Upper lobe of left lung (tissue), 6 donors: ENCODE results near the gene GALNT6. TPM values are rescaled to one million over a fixed set of nuclear protein-coding genes. Genes with fewer than 3 reads are reported as not detected.

Source experiments
- ATAC-seq, 2 donors: fragments of 200-7000 bp; cut with Tn5 transposase; one replicate each; pipeline ENCODE4 v1.9.1; 2022; ENCODE audit warnings: mild to moderate bottlenecking in 2 of 2, moderate library complexity in 2 of 2; ENCODE audit not compliant: low FRiP score in 2 of 2
- DNase-seq, 2 donors: peaks; one replicate each; pipeline ENCODE4 v3.0.0-alpha.2; 2019 to 2020
- H3K27ac ChIP-seq, 4 donors: fragments of 200-600 bp; sonication (generic); one replicate each; pipeline ENCODE4 v1.5.1; 2016 to 2019
- H3K27me3 ChIP-seq, 4 donors: fragments of 200-600 bp; sonication (generic); one replicate each; pipeline ENCODE4 v1.5.1; 2017 to 2019
- H3K36me3 ChIP-seq, 4 donors: fragments of 200-600 bp; sonication (generic); one replicate each; pipeline ENCODE4 v1.5.1; 2016 to 2019
- H3K4me1 ChIP-seq, 4 donors: fragments of 200-600 bp; sonication (generic); one replicate each; pipeline ENCODE4 v1.5.1; 2018 to 2019
- H3K4me3 ChIP-seq, 4 donors: fragments of 200-600 bp; sonication (generic); one replicate each; pipeline ENCODE4 v1.5.1; 2017 to 2019; ENCODE audit warnings: mild to moderate bottlenecking in 2 of 4, moderate library complexity in 1 of 4
- H3K9me3 ChIP-seq, 4 donors: fragments of 200-600 bp; sonication (generic); one replicate each; pipeline ENCODE4 v1.5.1; 2018 to 2019
- EP300 ChIP-seq, 4 donors: sonication (generic); formaldehyde crosslinking; IDR thresholded peaks; one replicate each; pipeline ENCODE4 v1.5.1; 2017; ENCODE audit warnings: antibody characterized with exemption in 4 of 4, control low read depth in 2 of 4
- POLR2A ChIP-seq, 4 donors: fragments of 450-650 bp; IDR thresholded peaks; one replicate each; pipeline ENCODE4 v1.5.1; 2016 to 2017; ENCODE audit warnings: antibody characterized with exemption in 4 of 4, mild to moderate bottlenecking in 2 of 4
- POLR2AphosphoS5 ChIP-seq, 2 donors: sonication (generic); formaldehyde crosslinking; IDR thresholded peaks; one replicate each; pipeline ENCODE4 v1.5.1; 2017; ENCODE audit warnings: antibody characterized with exemption in 2 of 2
- WGBS, 2 donors: methylation state at CpG; one replicate each; pipeline ENCODE4 v1.1.5; 2017 to 2018; 5-methylcytosine and 5-hydroxymethylcytosine counted together
- total RNA-seq, 6 donors: library from RNA; depleted of rRNA in 4 of 6; stranded (reverse); fragments of >200 nt in 4 of 6; gene quantifications; one replicate each; pipeline versions ENCODE4 v1.1.0 to v1.2.1, GENCODE V29; 2016 to 2021
- TF ChIP-seq, protein P1 (sequence below), 6 experiments: fragments of 450-650 bp in 4 of 6; fragments of 200-600 bp in 2 of 6; sonication (generic) in 2 of 6; IDR thresholded peaks; one replicate each; pipeline ENCODE4 v1.5.1; 2016 to 2019; ENCODE audit warnings: antibody characterized with exemption in 6 of 6
- donor health status: DM: no; HTN: no; CAD: no; lungs with moderate emphysema.
- donor health status: DM: no; HTN: yes; CAD: no; lungs with severe emphysema.

Gene GALNT6
- total RNA-seq, 6 donors from 2014 or later = 8.3 to 56.6 (median 21.3) TPM

GRCh38 chr12:51307655-51308593 is 83.3 kb downstream of the GALNT6 start:
- Histone ChIP-seq H3K9me3 (no peaks in the 10 kb centered on the region), H3K27me3 (no peaks in the 10 kb centered on the region), H3K36me3 (no peaks in the 10 kb centered on the region), H3K27ac (peak overlapping the region in 2 of 4 donors; percentile 18 to 26), H3K4me3 (no peak overlapping the region), H3K4me1 (peaks cover 0 to 13% (median 1%) of the 10 kb centered on the region in 4 donors)
- TF ChIP-seq, protein P1, sequence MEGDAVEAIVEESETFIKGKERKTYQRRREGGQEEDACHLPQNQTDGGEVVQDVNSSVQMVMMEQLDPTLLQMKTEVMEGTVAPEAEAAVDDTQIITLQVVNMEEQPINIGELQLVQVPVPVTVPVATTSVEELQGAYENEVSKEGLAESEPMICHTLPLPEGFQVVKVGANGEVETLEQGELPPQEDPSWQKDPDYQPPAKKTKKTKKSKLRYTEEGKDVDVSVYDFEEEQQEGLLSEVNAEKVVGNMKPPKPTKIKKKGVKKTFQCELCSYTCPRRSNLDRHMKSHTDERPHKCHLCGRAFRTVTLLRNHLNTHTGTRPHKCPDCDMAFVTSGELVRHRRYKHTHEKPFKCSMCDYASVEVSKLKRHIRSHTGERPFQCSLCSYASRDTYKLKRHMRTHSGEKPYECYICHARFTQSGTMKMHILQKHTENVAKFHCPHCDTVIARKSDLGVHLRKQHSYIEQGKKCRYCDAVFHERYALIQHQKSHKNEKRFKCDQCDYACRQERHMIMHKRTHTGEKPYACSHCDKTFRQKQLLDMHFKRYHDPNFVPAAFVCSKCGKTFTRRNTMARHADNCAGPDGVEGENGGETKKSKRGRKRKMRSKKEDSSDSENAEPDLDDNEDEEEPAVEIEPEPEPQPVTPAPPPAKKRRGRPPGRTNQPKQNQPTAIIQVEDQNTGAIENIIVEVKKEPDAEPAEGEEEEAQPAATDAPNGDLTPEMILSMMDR (IDR thresholded peaks at IDR 0.05) = no peak
- no peak for TF ChIP-seq POLR2A (IDR thresholded peaks at IDR 0.05)
- TF ChIP-seq EP300 (IDR thresholded peaks at IDR 0.05) = no peak
- no peak for TF ChIP-seq POLR2AphosphoS5 (IDR thresholded peaks at IDR 0.05)
- ATAC-seq (peak; percentile 83 to 86), DNase-seq (no peak)
- 70 to 74% methylated on average over 6 of the region's 6 CpGs for WGBS, 2 donors

GRCh38 chr12:51306507-51306906 is 84.7 kb downstream of the GALNT6 start:
- WGBS, 2 donors = 71 to 78% methylated on average over 5 of the region's 5 CpGs
- Histone ChIP-seq H3K27ac (no peak overlapping the region), H3K4me1 (peaks cover 0 to 13% (median 1%) of the 10 kb centered on the region in 4 donors), H3K4me3 (no peak overlapping the region), H3K9me3 (no peaks in the 10 kb centered on the region), H3K27me3 (no peaks in the 10 kb centered on the region), H3K36me3 (no peaks in the 10 kb centered on the region)
- ATAC-seq = no peak
- no peak for DNase-seq
- TF ChIP-seq, protein P1 (IDR thresholded peaks at IDR 0.05) = no peak
- TF ChIP-seq EP300 (IDR thresholded peaks at IDR 0.05) = no peak
- TF ChIP-seq POLR2AphosphoS5 (IDR thresholded peaks at IDR 0.05) = no peak
- no peak for TF ChIP-seq POLR2A (IDR thresholded peaks at IDR 0.05)

Other genes with a start within 250 kb of the GALNT6 start
- 10 to 100 TPM in 5 of 6 donors, 1 to 10 TPM in 1; 9.6 to 23.3 (median 20.0) TPM for gene TFCP2, start 218.3 kb downstream of the GALNT6 start, total RNA-seq
- 10 to 100 TPM in 4 of 6 donors, 1 to 10 TPM in 2; 6.8 to 28.3 (median 12.9) TPM for gene POU6F1, start 173.3 kb downstream of the GALNT6 start, total RNA-seq
- 100 to 1,000 TPM; 182 to 492 (median 236) TPM for gene DAZAP2, start 152.6 kb downstream of the GALNT6 start, total RNA-seq
- gene SMAGP, start 121.0 kb downstream of the GALNT6 start, total RNA-seq = 10 to 100 TPM; 25.1 to 58.2 (median 28.8) TPM
- 10 to 100 TPM; 16.5 to 54.5 (median 30.6) TPM for gene BIN2, start 67.2 kb downstream of the GALNT6 start, total RNA-seq
- not detected for gene CELA1, start 44.7 kb downstream of the GALNT6 start, total RNA-seq
- gene SLC4A8, start 33.4 kb upstream of the GALNT6 start, total RNA-seq = 10 to 100 TPM in 1 of 6 donors, 1 to 10 TPM in 5; 2.3 to 13.5 (median 7.4) TPM
- 1 to 10 TPM in 1 of 6 donors, under 1 TPM in 4, not detected in 1; 0.11 to 1.1 (median 0.37) TPM for gene SCN8A, start 199.8 kb upstream of the GALNT6 start, total RNA-seq